ENCODE measurements around the gene KLHL29. TPM values are rescaled to one million over a fixed set of nuclear protein-coding genes. Genes with fewer than 3 reads are reported as not detected.
"Not testable (repeated sequence)": the region's sequence is repeated elsewhere in the genome, so short reads cannot be mapped to it uniquely, and the experiment has no call there.

KLHL29 gene
- total RNA-seq, 3 donors from 2014 or later = 2.6 to 13.0 (median 5.5) TPM

DNA sequence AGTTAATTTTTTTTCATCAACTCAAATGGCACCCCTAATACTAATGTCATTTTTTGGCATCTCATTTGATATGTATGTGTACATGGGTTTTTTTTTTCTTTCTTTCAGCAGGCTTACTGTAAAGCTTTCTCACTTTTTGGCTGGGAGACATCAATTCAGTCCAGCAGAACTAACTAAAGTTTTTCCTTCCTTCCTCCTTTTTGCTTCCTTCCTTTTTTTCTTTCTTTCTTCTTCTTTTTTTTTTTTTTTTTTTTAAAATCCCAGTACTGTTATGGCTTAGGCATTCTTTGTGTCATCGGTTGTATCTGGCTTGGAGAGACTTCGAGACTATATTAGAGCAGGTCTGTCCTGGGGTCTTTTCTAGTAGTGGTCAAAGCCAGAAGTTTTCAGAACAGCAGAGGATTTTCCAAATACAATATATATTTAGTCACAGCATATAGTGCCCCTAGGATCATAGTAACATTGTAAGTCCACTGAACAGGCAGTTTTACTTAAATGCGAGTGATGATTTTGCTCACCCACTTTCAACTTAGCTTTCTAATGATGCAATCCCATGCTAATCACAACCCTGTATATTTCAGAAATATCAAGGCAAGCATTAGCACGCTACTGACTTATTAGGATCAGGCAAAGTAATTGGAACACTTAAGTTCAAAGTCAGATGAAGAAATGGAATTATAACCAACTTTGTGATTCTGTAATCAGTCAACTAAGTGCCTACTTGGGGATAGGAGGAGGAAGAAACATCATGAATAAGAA lies 4.0 kb downstream of the KLHL29 start:
- TF ChIP-seq CTCF (IDR thresholded peaks at IDR 0.05) = no peak
- Histone ChIP-seq H3K4me1 (ENCODE audit: low read depth) (peaks cover 9% of the 10 kb centered on the region), H3K36me3 (ENCODE audit: low read depth) (no peaks in the 10 kb centered on the region), H3K4me3 (no peak overlapping the region), H3K9me3 (no peaks in the 10 kb centered on the region)
- no peak for DNase-seq
- intact Hi-C loops (cut with DNase I, micrococcal nuclease) = no loop called here
- ATAC-seq = no peak

GRCh38 chr2:23390152-23390551 lies 5.2 kb downstream of the KLHL29 start:
- Histone ChIP-seq H3K36me3 (ENCODE audit: low read depth) (no peaks in the 10 kb centered on the region), H3K9me3 (no peaks in the 10 kb centered on the region), H3K4me1 (ENCODE audit: low read depth) (peaks cover 9% of the 10 kb centered on the region), H3K4me3 (no peak overlapping the region)
- DNase-seq (no peak), ATAC-seq (no peak)
- no peak for TF ChIP-seq CTCF (IDR thresholded peaks at IDR 0.05)
- intact Hi-C loops (cut with DNase I, micrococcal nuclease) = no loop called here

DNA sequence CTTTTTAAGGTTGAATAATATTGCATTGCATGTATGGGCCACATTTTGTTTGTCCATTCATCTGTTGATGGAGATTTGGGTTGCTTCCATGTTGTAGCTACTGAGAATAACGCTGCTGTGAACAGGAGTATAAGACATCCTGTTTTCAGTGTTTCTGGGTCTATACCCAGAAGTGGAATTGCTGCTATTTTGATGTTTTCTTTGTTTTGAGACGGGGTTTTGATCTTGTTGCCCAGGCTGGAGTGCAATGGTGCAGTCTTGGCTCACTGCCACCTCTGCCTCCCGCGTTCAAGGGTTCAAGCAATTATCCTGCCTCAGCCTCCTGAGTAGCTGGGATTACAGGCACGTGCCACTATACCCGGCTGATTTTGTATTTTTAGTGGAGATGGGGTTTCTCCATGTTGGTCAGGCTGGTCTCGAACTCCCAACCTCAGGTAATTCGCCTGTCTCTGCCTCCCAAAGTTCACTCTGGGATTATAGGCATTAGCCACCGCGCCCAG lies 6.3 kb downstream of the KLHL29 start:
- H3K4me3 ChIP-seq; intact Hi-C loops (cut with DNase I, micrococcal nuclease); DNase-seq; ATAC-seq; H3K4me1 ChIP-seq (ENCODE audit: low read depth); H3K36me3 ChIP-seq (ENCODE audit: low read depth); H3K9me3 ChIP-seq: not testable (repeated sequence)

DNA sequence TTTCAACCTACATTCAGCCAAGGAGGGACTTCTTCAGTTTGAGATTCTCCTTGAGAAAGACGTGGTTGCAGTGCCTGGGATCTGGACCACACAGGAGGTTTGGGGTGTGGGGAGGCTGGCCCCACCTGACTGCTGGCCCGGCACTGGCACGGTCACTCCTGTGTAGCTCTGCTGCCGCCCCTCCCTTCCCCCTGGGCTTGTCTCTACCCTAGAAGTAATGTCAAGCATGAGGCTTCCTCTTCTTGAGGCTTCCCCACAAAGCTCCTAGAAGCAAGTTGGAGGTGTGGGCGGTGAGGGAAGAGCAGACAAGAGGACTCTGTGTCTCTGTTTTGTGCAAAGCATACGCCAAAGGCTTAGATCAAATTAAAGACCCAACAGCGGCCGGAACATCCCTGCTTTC lies 8.7 kb downstream of the KLHL29 start:
- DNase-seq = no peak
- Histone ChIP-seq H3K4me3 (no peak overlapping the region), H3K4me1 (ENCODE audit: low read depth) (peaks cover 3% of the 10 kb centered on the region), H3K36me3 (ENCODE audit: low read depth) (no peaks in the 10 kb centered on the region), H3K9me3 (no peaks in the 10 kb centered on the region)
- intact Hi-C loops (cut with DNase I, micrococcal nuclease) = no loop called here
- TF ChIP-seq CTCF (IDR thresholded peaks at IDR 0.05) = no peak
- no peak for ATAC-seq

DNA sequence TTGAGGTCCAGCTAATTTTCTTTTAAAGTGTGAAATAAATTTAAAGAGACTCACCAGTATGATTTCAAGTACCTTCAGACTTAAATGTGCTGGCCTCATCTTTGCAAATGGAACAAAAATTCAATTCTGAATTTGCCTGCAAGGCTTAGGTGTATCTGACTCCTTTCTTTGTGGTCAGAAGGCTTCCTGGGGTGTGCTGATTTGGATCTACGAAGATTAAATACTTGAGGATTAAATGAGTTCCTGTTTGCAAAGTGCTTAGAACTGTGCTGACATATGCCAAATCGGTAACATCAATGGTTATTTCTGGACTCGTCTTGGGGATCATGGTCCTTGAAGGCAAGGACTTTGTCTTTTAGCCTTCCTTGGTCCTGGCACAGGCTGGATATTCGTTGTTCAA lies 9.7 kb downstream of the KLHL29 start:
- H3K4me1 ChIP-seq (ENCODE audit: low read depth) = peaks cover 3% of the 10 kb centered on the region
- intact Hi-C loops (cut with DNase I, micrococcal nuclease) = no loop called here
- ATAC-seq = no peak
- no peak for DNase-seq
- no peaks in the 10 kb centered on the region for H3K9me3 ChIP-seq
- no peak for TF ChIP-seq CTCF (IDR thresholded peaks at IDR 0.05)
- H3K4me3 ChIP-seq = no peak overlapping the region
- H3K36me3 ChIP-seq (ENCODE audit: low read depth) = no peaks in the 10 kb centered on the region

DNA sequence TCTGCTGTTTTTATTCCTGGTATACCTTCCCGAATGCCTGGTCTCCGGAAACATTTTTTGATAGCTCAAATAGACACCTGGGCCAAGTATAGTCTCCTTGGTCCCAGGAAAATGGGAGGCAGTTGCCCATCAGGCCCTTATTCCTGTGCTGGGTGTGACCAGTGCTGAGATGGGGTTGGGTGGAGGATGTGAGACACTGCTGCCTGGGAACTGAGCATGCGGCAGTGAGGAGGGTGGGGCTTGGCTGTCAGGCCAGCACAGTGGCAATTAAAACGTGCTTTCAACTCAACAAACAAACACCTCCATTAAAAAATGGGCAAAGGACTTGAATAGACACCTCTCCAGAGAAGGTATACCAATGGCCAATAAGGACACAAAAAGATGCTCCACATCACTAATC lies 12.5 kb downstream of the KLHL29 start:
- Histone ChIP-seq H3K4me1 (ENCODE audit: low read depth) (peaks cover 3% of the 10 kb centered on the region), H3K4me3 (no peak overlapping the region), H3K36me3 (ENCODE audit: low read depth) (no peaks in the 10 kb centered on the region), H3K9me3 (no peaks in the 10 kb centered on the region)
- TF ChIP-seq CTCF (IDR thresholded peaks at IDR 0.05) = no peak
- intact Hi-C loops (cut with DNase I, micrococcal nuclease) = no loop called here
- ATAC-seq = peak; percentile 87
- peak; percentile 42 to 56 (median 42) for DNase-seq
